Memory B cell (primary cell): ENCODE results near the gene PIF1.

Experiments used
- ATAC-seq: fragments of 150-1000 bp; cut with Tn5 transposase; 2 replicates; pipeline ENCODE4 v1.10.0; 2021; ENCODE audit warnings: low read depth, mild to moderate bottlenecking, moderate library complexity
- DNase-seq, 2 donors: peaks; one replicate each; pipeline ENCODE4 v3.0.0; 2022; ENCODE audit warnings: low spot score in 2 of 2
- H3K27ac Mint-ChIP-seq: one replicate; pipeline ENCODE4 v1.8.0; 2022; ENCODE audit warnings: mild to moderate bottlenecking, moderate library complexity, mixed read lengths
- H3K27me3 Mint-ChIP-seq: one replicate; pipeline ENCODE4 v1.8.0; 2022; ENCODE audit warnings: mixed read lengths
- H3K36me3 Mint-ChIP-seq: one replicate; pipeline ENCODE4 v1.8.0; 2022; ENCODE audit warnings: mild to moderate bottlenecking, mixed read lengths
- H3K4me1 Mint-ChIP-seq: one replicate; pipeline ENCODE4 v1.8.0; 2022; ENCODE audit warnings: mixed read lengths
- H3K4me3 Mint-ChIP-seq: one replicate; pipeline ENCODE4 v1.8.0; 2022; ENCODE audit warnings: mild to moderate bottlenecking, moderate library complexity, mixed read lengths
- H3K9me3 Mint-ChIP-seq: one replicate; pipeline ENCODE4 v1.8.0; 2022; ENCODE audit warnings: mixed read lengths

Gene PIF1

GRCh38 chr15:64783796-64784195 is 41.7 kb downstream of the PIF1 start:
- Mint-ChIP-seq H3K27ac (no peak overlapping the region), H3K36me3 (no peaks in the 10 kb centered on the region), H3K4me3 (no peak overlapping the region), H3K27me3 (no peaks in the 10 kb centered on the region), H3K4me1 (peaks cover 8% of the 10 kb centered on the region), H3K9me3 (no peaks in the 10 kb centered on the region)
- ATAC-seq = no peak
- no peak for DNase-seq

GRCh38 chr15:64782751-64783150 is 42.7 kb downstream of the PIF1 start:
- Mint-ChIP-seq H3K4me1 (peaks cover 8% of the 10 kb centered on the region), H3K27me3 (no peaks in the 10 kb centered on the region), H3K9me3 (no peaks in the 10 kb centered on the region), H3K27ac (no peak overlapping the region), H3K36me3 (no peaks in the 10 kb centered on the region), H3K4me3 (no peak overlapping the region)
- ATAC-seq (no peak), DNase-seq (no peak)

DNA sequence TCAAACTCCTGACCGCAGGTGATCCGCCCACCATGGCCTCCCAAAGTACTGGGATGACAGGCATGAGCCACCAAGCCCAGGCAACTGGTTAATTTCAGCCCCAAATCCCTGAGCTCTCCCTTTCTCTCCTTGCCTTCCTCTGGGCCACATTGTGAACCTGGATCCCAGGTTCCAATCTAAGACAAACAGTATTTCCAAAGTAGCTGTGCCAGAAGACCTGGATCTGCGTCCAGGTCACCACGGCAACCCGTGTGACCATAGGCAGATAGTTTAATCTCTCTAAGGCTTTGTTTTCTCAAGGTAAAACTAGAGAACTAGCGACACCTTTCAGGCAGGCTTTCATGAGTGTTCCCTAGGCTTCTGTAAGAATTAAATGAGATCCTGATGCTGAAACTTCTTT is 44.1 kb downstream of the PIF1 start:
- no peak for DNase-seq
- H3K9me3 Mint-ChIP-seq = no peaks in the 10 kb centered on the region
- H3K4me1 Mint-ChIP-seq = peaks cover 8% of the 10 kb centered on the region
- no peak overlapping the region for H3K27ac Mint-ChIP-seq
- no peaks in the 10 kb centered on the region for H3K36me3 Mint-ChIP-seq
- no peak for ATAC-seq
- peaks cover 1% of the 10 kb centered on the region for H3K27me3 Mint-ChIP-seq
- H3K4me3 Mint-ChIP-seq = no peak overlapping the region

GRCh38 chr15:64780600-64781156 is 44.8 kb downstream of the PIF1 start:
- H3K27ac Mint-ChIP-seq = no peak overlapping the region

GRCh38 chr15:64779630-64780029 is 45.8 kb downstream of the PIF1 start:
- Mint-ChIP-seq H3K9me3 (no peaks in the 10 kb centered on the region), H3K27ac (no peak overlapping the region), H3K4me1 (peaks cover 4% of the 10 kb centered on the region), H3K4me3 (no peak overlapping the region), H3K36me3 (no peaks in the 10 kb centered on the region), H3K27me3 (peaks cover 4% of the 10 kb centered on the region)
- ATAC-seq = no peak
- DNase-seq = no peak

More at GRCh38 chr15:64780600-64781156, 44.8 kb downstream of the PIF1 start:
- ATAC-seq (no peak), DNase-seq (no peak)
- Mint-ChIP-seq H3K9me3 (no peaks in the 10 kb centered on the region), H3K4me3 (no peak overlapping the region), H3K4me1 (peaks cover 8% of the 10 kb centered on the region), H3K27me3 (peaks cover 3% of the 10 kb centered on the region), H3K36me3 (no peaks in the 10 kb centered on the region)

- ATAC-seq (no peak), DNase-seq (no peak)
- Mint-ChIP-seq H3K36me3 (no peaks in the 10 kb centered on the region), H3K27ac (no peak overlapping the region), H3K27me3 (peaks cover 8% of the 10 kb centered on the region), H3K4me3 (no peak overlapping the region), H3K4me1 (peaks cover 8% of the 10 kb centered on the region), H3K9me3 (no peaks in the 10 kb centered on the region)
Observed at GRCh38 chr15:64779024-64779423, 46.4 kb downstream of the PIF1 start.

DNA sequence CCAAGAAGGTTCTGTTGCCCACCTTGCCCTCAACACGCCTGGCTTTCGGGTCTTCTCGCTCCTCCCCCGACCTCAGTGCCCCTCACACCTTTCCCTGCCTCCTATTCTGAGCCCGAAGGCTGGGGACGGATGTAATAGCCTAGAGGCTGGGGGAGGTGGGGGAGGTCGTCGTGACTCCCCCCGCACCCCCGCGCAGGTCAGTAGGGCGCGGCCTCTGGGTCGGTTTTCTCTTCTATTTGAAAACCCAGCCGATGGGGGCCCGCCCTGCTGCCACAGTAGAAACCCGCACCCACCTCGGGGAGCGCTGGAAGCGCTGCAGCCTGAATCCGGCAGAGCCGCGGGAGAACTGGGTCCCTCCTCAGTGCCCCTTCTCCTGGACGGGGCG is 49.1 kb downstream of the PIF1 start:
- DNase-seq (no peak), ATAC-seq (no peak)
- no peaks in the 10 kb centered on the region for H3K9me3 Mint-ChIP-seq
- peaks cover 14% of the 10 kb centered on the region for H3K27me3 Mint-ChIP-seq
- H3K4me3 Mint-ChIP-seq = peak overlapping the region; percentile 71
- no peak overlapping the region for H3K27ac Mint-ChIP-seq
- H3K36me3 Mint-ChIP-seq = no peaks in the 10 kb centered on the region
- peaks cover 4% of the 10 kb centered on the region for H3K4me1 Mint-ChIP-seq

DNA sequence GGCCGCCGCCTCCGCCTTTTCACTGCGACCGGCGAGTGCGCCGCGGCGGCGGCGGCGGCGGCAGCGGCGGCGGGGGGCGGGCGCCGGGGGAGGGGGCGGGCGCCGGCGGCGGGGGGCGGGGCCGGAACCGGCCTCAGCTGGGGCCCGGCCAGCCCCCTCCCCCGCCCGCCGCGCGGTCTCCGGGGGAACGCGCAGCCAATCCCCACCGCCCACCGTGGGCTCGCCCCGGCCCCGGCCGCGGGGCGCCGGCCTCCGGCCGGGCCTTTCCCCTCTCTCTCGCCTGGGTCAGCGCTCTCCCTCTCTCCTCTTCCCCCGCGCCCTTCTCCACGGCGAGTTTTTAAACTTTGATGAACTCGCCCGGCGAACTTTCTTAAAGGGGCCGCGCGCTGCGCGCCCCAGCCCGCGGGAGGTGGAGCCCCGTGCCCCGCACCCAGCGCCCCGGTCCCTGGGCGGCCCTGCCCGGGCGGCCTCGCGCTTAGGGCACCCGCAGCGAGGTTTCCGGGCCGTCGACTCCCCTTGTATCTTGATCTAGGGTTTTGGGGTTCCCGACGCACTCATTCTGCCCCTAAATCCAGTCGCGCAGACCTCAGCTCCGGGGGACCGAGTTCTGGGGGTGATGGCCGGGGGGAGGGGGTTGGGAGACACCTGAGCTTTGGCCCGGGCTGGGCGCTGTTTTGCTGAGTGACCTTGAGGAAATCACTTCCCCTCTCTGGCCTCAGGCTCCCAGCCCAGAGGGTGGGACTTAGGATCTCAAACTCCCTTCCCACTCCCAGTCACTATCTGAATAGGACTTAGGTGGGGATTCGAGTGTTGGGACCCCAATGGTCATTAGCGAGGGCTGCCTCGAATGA is 49.7 kb downstream of the PIF1 start, which contains the start of gene RBPMS2:
Gene RBPMS2 (minus strand): TSS at position 39 of the 851 bp plus-strand sequence. CDS start 270 bp downstream, outside the sequence.
- ATAC-seq (peak; percentile 32), DNase-seq (no peak)
- no peak within 1 kb of the TSS for H3K27ac Mint-ChIP-seq
- H3K36me3 Mint-ChIP-seq = no peaks in the 10 kb centered on the region
- peaks cover 14% of the 10 kb centered on the region for H3K27me3 Mint-ChIP-seq
- H3K4me1 Mint-ChIP-seq = peaks cover 4% of the 10 kb centered on the region
- peak within 1 kb of the TSS; percentile 83 for H3K4me3 Mint-ChIP-seq
- no peaks in the 10 kb centered on the region for H3K9me3 Mint-ChIP-seq

GRCh38 chr15:64774629-64775493 is 50.6 kb downstream of the PIF1 start:
- Mint-ChIP-seq H3K27ac (no peak overlapping the region), H3K4me3 (peak overlapping the region; percentile 67), H3K27me3 (peaks cover 14% of the 10 kb centered on the region), H3K36me3 (no peaks in the 10 kb centered on the region), H3K9me3 (no peaks in the 10 kb centered on the region), H3K4me1 (peaks cover 4% of the 10 kb centered on the region)
- peak in 1 of 2 donors; percentile 44 for DNase-seq
- ATAC-seq = peak; percentile 67

GRCh38 chr15:64774037-64774628 is 51.3 kb downstream of the PIF1 start:
- no peak for ATAC-seq

GRCh38 chr15:64773606-64774005 is 51.8 kb downstream of the PIF1 start:
- no peak for DNase-seq
- peaks cover 14% of the 10 kb centered on the region for H3K27me3 Mint-ChIP-seq
- H3K4me1 Mint-ChIP-seq = peaks cover 4% of the 10 kb centered on the region
- H3K27ac Mint-ChIP-seq = no peak overlapping the region
- H3K9me3 Mint-ChIP-seq = no peaks in the 10 kb centered on the region
- ATAC-seq = no peak
- H3K4me3 Mint-ChIP-seq = peak overlapping the region; percentile 67
- no peaks in the 10 kb centered on the region for H3K36me3 Mint-ChIP-seq

More at GRCh38 chr15:64774037-64774628, 51.3 kb downstream of the PIF1 start:
- Mint-ChIP-seq H3K4me1 (peaks cover 4% of the 10 kb centered on the region), H3K27ac (no peak overlapping the region), H3K4me3 (peak overlapping the region; percentile 67), H3K27me3 (peaks cover 14% of the 10 kb centered on the region), H3K9me3 (no peaks in the 10 kb centered on the region), H3K36me3 (no peaks in the 10 kb centered on the region)
- DNase-seq = no peak

GRCh38 chr15:64772964-64773363 is 52.5 kb downstream of the PIF1 start:
- Mint-ChIP-seq H3K27me3 (peaks cover 14% of the 10 kb centered on the region), H3K36me3 (no peaks in the 10 kb centered on the region), H3K27ac (no peak overlapping the region), H3K9me3 (no peaks in the 10 kb centered on the region), H3K4me1 (peaks cover 5% of the 10 kb centered on the region), H3K4me3 (no peak overlapping the region)
- DNase-seq (no peak), ATAC-seq (no peak)

DNA sequence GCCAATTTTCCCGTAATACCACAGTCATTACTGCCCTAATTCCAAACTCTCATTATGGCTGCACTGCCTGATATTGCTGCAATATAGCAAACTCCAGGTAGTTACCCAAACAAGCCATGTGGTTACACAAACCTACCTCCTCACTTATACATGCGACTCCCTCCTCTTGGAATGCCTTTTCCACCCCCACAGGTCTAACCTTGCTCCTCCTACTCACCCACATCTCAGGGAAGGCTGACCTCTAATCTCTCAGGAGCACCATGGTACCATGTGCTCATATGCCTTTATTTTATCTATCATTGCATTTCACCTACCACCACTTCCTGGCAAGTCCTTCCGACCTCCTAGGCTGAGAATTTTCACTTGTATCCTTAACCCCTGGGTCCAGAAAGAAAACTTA is 53.0 kb downstream of the PIF1 start:
- Mint-ChIP-seq H3K27ac (no peak overlapping the region), H3K4me3 (no peak overlapping the region), H3K4me1 (peaks cover 10% of the 10 kb centered on the region), H3K36me3 (no peaks in the 10 kb centered on the region), H3K9me3 (no peaks in the 10 kb centered on the region), H3K27me3 (peaks cover 14% of the 10 kb centered on the region)
- DNase-seq = no peak
- ATAC-seq = no peak
